Measurements from ENCODE around the gene VAV2.

DNA sequence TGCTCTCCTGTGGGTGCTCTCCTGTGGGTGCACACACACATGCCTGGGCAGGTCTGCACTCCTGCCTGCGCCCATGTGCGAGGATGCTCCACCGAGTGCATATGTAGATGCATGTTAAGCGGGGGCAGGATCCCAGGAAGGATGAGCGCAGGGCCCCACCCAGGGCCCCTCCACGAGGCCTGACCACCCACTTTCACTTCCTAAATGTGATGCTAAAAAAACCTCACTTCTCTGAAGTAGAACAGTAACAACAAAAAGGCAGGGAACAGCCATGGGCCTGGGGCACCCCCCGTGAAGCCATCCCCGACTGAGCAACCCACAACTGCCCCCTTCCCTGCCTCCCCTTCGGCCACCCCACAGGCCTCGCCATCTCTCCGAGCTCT is 205.8 kb downstream of the VAV2 start:
- TF ChIP-seq, protein P1, sequence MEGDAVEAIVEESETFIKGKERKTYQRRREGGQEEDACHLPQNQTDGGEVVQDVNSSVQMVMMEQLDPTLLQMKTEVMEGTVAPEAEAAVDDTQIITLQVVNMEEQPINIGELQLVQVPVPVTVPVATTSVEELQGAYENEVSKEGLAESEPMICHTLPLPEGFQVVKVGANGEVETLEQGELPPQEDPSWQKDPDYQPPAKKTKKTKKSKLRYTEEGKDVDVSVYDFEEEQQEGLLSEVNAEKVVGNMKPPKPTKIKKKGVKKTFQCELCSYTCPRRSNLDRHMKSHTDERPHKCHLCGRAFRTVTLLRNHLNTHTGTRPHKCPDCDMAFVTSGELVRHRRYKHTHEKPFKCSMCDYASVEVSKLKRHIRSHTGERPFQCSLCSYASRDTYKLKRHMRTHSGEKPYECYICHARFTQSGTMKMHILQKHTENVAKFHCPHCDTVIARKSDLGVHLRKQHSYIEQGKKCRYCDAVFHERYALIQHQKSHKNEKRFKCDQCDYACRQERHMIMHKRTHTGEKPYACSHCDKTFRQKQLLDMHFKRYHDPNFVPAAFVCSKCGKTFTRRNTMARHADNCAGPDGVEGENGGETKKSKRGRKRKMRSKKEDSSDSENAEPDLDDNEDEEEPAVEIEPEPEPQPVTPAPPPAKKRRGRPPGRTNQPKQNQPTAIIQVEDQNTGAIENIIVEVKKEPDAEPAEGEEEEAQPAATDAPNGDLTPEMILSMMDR (IDR thresholded peaks at IDR 0.05): no peak
- TF ChIP-seq POLR2A (IDR thresholded peaks at IDR 0.05): no peak

Data from heart left ventricle (tissue), 13 donors.